Lung (tissue), 12 donors: ENCODE results near the gene ARRDC1. TPM values are rescaled to one million over a fixed set of nuclear protein-coding genes. Genes with fewer than 3 reads are reported as not detected.
A peak's percentile ranks its signal among the peaks of the same experiment; 100 is the strongest.

Source experiments
- ATAC-seq: fragments of 200-7000 bp; cut with Tn5 transposase; one replicate; pipeline ENCODE4 v1.9.1; 2020; ENCODE audit warnings: moderate number of reproducible peaks; ENCODE audit not compliant: insufficient read depth, low FRiP score
- DNase-seq, 3 donors: peaks; one replicate each; pipeline ENCODE4 v3.0.0-alpha.2; 2013 to 2017
- H3K27ac ChIP-seq, 2 donors: one replicate each; pipeline ENCODE4 v1.5.1; 2013; ENCODE audit warnings: mild to moderate bottlenecking in 2 of 2, moderate library complexity in 2 of 2, control low read depth in 1 of 2, inconsistent platforms in 1 of 2, low read depth in 1 of 2, low read length in 1 of 2
- H3K27me3 ChIP-seq, 3 donors: one replicate each; pipeline ENCODE4 v1.5.1; 2013; ENCODE audit warnings: low read length in 2 of 3; ENCODE audit not compliant: control insufficient read depth in 3 of 3, insufficient read depth in 3 of 3
- H3K36me3 ChIP-seq, 4 donors: one replicate each; pipeline ENCODE4 v1.5.1; 2013; ENCODE audit warnings: low read length in 4 of 4, mild to moderate bottlenecking in 1 of 4, moderate library complexity in 1 of 4; ENCODE audit not compliant: control insufficient read depth in 4 of 4, insufficient read depth in 4 of 4
- H3K4me1 ChIP-seq, 5 donors: one replicate each; pipeline ENCODE4 v1.5.1; 2013; ENCODE audit warnings: low read length in 5 of 5, mild to moderate bottlenecking in 2 of 5, moderate library complexity in 1 of 5; ENCODE audit not compliant: control insufficient read depth in 5 of 5, insufficient read depth in 5 of 5
- H3K4me3 ChIP-seq: one replicate; pipeline ENCODE4 v1.5.1; 2013; ENCODE audit warnings: mild to moderate bottlenecking, control low read depth, moderate library complexity
- H3K9ac ChIP-seq, 2 donors: one replicate each; pipeline ENCODE4 v1.5.1; 2013; ENCODE audit warnings: low read length in 2 of 2, control low read depth in 1 of 2; ENCODE audit not compliant: insufficient read depth in 1 of 2
- H3K9me3 ChIP-seq, 4 donors: one replicate each; pipeline ENCODE4 v1.5.1; 2013; ENCODE audit warnings: low read length in 3 of 4, mild to moderate bottlenecking in 1 of 4, moderate library complexity in 1 of 4; ENCODE audit not compliant: control insufficient read depth in 4 of 4, insufficient read depth in 3 of 4
- WGBS, 2 donors: extraction: QIAGEN DNeasy Blood & Tissue Kit; methylation state at CpG; one replicate each; pipeline ENCODE4 v1.1.7; 2013; 5-methylcytosine and 5-hydroxymethylcytosine counted together
- polyA plus RNA-seq, 2 donors: library from polyadenylated mRNA; stranded (reverse); fragments of 200-250 nt; gene quantifications; one replicate each; pipeline ENCODE4 v1.2.1, GENCODE V29; 2013
- total RNA-seq, 2 donors: library from RNA; depleted of rRNA in 1 of 2; stranded (reverse); fragments of >200 nt in 1 of 2; gene quantifications; one replicate each; pipeline ENCODE4 v1.2.1, GENCODE V29; 2014 to 2021
- TF ChIP-seq, protein P1 (sequence below): IDR thresholded peaks from 2 replicates; pipeline ENCODE4 v1.5.1; 2012; ENCODE audit warnings: mild to moderate bottlenecking; ENCODE audit errors: control extremely low read depth, extremely low read depth
- donor health status: control.
- donor health status: control.
- donor health status: Bipolar disorder and iron deficiency.
- donor health status: healthy.
- donor health status: DM: yes; HTN: yes; CAD: no.

ARRDC1 gene
- total and polyA plus RNA-seq, 4 donors: 57.4 to 137 (median 94.6) TPM

DNA sequence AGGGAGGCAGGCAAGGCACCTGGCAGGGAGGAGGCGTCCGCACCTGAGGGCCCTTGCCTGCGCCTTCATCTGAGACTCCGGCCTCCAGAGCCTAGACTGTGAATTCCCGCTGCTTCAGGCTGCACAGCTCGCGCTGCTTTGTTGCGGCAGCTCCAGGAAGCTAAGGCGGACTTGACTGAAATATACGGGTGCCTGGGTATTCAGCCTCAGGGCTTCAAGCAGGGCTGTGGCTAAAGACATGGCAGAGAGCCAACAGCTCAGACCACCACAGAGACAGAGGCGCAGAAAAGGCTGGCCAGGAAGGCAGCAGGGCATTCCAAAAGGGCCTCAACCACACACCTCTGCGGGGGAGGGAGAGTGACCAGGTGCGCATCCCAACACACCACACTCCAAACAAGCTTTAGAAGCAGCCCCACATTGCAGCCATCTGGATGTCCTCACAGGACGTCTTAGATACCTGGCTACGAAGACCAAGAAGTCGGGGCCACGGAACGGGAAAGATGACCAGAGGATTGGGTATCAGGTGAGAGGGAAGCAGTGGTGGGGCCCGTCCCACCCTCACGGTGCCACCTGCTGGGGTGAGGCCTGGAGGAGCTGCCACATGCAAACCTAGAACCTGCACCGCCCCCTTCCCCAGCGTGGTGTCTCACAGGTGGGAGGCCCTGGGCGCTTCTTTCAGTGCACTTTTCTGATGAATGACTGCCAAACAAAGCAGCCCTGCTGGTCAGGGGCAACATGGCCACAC, 25.1 kb upstream of the ARRDC1 start:
- H3K27ac ChIP-seq: no peak overlapping the region
- H3K9me3 ChIP-seq: no peaks in the 10 kb centered on the region
- H3K4me1 ChIP-seq: peaks cover 6 to 9% (median 9%) of the 10 kb centered on the region in 5 donors
- no peak overlapping the region for H3K9ac ChIP-seq
- 85 to 89% methylated on average over 23 of the region's 23 CpGs for WGBS, 2 donors
- ATAC-seq (no peak), DNase-seq (no peak)
- no peak overlapping the region for H3K4me3 ChIP-seq
- no peaks in the 10 kb centered on the region for H3K27me3 ChIP-seq
- H3K36me3 ChIP-seq: peaks cover 0 to 27% (median 14%) of the 10 kb centered on the region in 4 donors
- TF ChIP-seq, protein P1, sequence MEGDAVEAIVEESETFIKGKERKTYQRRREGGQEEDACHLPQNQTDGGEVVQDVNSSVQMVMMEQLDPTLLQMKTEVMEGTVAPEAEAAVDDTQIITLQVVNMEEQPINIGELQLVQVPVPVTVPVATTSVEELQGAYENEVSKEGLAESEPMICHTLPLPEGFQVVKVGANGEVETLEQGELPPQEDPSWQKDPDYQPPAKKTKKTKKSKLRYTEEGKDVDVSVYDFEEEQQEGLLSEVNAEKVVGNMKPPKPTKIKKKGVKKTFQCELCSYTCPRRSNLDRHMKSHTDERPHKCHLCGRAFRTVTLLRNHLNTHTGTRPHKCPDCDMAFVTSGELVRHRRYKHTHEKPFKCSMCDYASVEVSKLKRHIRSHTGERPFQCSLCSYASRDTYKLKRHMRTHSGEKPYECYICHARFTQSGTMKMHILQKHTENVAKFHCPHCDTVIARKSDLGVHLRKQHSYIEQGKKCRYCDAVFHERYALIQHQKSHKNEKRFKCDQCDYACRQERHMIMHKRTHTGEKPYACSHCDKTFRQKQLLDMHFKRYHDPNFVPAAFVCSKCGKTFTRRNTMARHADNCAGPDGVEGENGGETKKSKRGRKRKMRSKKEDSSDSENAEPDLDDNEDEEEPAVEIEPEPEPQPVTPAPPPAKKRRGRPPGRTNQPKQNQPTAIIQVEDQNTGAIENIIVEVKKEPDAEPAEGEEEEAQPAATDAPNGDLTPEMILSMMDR: no peak

DNA sequence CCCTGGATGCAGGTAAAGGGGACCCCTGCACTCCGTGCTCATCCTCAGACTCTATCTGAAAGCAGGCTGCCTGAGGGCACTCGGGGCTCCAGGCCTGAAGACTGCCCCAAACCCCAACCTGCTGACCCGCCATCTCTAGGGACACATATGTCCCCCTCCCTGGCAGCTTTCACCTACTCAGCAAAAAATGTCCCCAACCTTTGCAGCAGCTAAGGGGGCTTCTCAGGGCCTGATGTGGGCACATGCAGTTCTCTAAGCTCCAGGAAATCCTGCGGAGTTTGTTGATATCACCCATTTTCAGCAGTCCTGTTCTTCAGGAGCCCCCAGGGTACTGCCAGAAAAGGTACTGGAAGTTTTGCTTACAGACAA, 24.5 kb upstream of the ARRDC1 start:
- Histone ChIP-seq H3K9ac (no peak overlapping the region), H3K9me3 (no peaks in the 10 kb centered on the region), H3K36me3 (peaks cover 0 to 31% (median 14%) of the 10 kb centered on the region in 4 donors), H3K4me3 (no peak overlapping the region), H3K27ac (no peak overlapping the region), H3K4me1 (peaks cover 6 to 9% (median 9%) of the 10 kb centered on the region in 5 donors), H3K27me3 (no peaks in the 10 kb centered on the region)
- WGBS, 2 donors: 94 to 98% methylated on average over 4 of the region's 4 CpGs
- TF ChIP-seq, protein P1: no peak
- ATAC-seq (no peak), DNase-seq (no peak)

DNA sequence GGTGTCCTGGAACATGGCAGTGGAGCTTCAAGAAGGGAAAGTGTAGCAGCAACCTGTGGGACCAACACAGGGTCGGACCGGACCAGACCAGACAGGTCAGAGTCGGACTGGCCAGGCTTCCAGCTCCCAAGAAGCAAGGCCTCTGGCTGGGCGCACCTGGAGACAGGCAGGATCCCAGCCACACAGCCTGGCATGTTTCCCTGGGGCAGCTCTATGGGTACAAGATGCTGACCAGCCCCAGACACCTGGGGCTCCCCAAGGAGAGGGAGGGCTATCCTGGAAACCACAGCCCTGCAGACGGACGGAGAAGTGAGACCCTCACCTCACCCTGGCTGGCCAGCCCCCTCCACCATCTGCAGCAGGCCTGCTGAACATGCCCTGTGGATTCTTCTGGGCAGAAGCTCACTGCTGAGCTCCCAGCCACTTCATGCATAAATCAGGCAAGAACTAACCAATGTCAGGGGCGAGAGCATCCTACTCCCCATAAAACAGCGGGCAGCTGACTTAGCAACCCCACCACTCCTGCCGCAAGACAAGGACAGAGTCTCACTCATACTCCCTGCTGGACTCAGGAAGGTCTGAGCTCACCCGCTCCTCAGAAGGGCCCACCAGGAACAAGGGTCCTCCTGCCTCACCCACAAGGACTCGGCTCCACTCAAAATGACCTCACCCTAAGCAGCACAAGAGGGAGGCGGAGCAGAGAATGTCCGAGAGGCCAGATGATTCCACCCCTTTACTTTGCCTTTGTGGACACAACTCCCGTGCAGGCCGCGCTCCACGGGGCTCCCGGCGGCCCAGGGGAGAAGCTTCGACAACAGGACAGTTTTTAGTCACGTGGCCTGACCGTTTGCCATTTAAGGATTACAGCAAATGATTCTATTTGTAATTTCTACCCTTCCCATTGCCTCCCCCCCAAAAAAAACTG, 23.9 kb upstream of the ARRDC1 start:
- WGBS, 2 donors: 87 to 92% methylated on average over 22 of the region's 22 CpGs
- H3K36me3 ChIP-seq: peaks cover 0 to 31% (median 13%) of the 10 kb centered on the region in 4 donors
- ATAC-seq (no peak), DNase-seq (no peak)
- H3K9me3 ChIP-seq: no peaks in the 10 kb centered on the region
- TF ChIP-seq, protein P1: no peak
- H3K4me3 ChIP-seq: no peak overlapping the region
- peaks cover 6 to 9% (median 9%) of the 10 kb centered on the region in 5 donors for H3K4me1 ChIP-seq
- no peaks in the 10 kb centered on the region for H3K27me3 ChIP-seq
- no peak overlapping the region for H3K9ac ChIP-seq
- H3K27ac ChIP-seq: peak overlapping the region in 1 of 2 donors; percentile 6
